Measurements from ENCODE around the gene TENM3. TPM values are rescaled to one million over a fixed set of nuclear protein-coding genes. Genes with fewer than 3 reads are reported as not detected.

Gene TENM3
- total and polyA plus RNA-seq, 2 of the 8 experiments (the other 6 are each of a cell fraction or from before 2014, with no cell fraction given) = 36.9 to 69.3 TPM

DNA sequence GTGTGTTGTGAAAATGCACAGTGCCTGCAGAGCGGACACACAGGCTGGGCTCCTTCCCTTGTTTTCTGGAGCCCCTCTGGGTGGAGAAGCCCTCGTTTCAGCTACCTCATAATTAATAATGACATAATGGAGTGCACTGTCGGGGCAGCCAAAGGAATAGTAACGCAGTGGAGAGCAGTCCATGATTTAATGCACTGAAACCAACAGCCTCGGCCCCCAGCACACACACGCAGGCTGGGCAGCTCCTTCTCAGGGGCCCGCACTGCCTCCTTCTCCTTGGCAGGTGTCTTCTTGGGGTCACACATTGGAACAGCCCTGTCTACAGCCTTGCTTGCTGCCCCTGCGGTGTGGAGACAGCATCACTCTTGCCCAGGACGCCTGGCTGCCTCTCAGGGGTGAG is 584.8 kb downstream of the TENM3 start:
- FAIRE-seq (no peak), DNase-seq (ENCODE audit: low read depth in 1 of 2, low spot score in 2 of 2) (no peak)
- Histone ChIP-seq H3K23me2 (ENCODE audit: low read depth, low read length) (no peaks in the 10 kb centered on the region), H4K5ac (ENCODE audit: insufficient read length, low read depth, low read length) (no peak overlapping the region), H3K4me1 (replicated peaks in 1 of 4; ENCODE audit: control insufficient read depth in 3 of 4, insufficient read depth in 4 of 4, low read length in 3 of 4) (peaks cover 0 to 8% (median 2%) of the 10 kb centered on the region in 4 experiments; a peak in 4 of 7 replicates), H2BK12ac (ENCODE audit: low read depth, low read length) (no peak overlapping the region), H3K27me3 (replicated peaks in 1 of 4; ENCODE audit: control insufficient read depth in 3 of 4, extremely low read depth in 1 of 4, insufficient read depth in 3 of 4, low read length in 3 of 4) (no peaks in the 10 kb centered on the region), H4K8ac (ENCODE audit: extremely low read depth, insufficient read depth, low read length) (no peak overlapping the region), H3K27ac (ENCODE audit: low read depth, low read length) (no peak overlapping the region), H3K9me3 (ENCODE audit: insufficient read depth in 2 of 2, low read depth in 1 of 2, low read length in 1 of 2) (peaks cover 0 to 6% of the 10 kb centered on the region in 2 experiments; a peak in 2 of 4 replicates), H3K4me2 (ENCODE audit: insufficient read depth in 1 of 2, low read depth in 2 of 2, low read length in 2 of 2) (no peak overlapping the region), H2AFZ (ENCODE audit: low read length) (no peak overlapping the region), H2AK5ac (ENCODE audit: low read depth, low read length) (no peak overlapping the region), H3K4me3 (ENCODE audit: extremely low read depth in 1 of 4, insufficient read depth in 2 of 4, low read depth in 3 of 4, low read length in 4 of 4) (no peak overlapping the region), H3K36me3 (ENCODE audit: control insufficient read depth in 2 of 4, insufficient read depth in 4 of 4, low read length in 3 of 4) (no peaks in the 10 kb centered on the region), H3K9ac (replicated peaks in 1 of 4; ENCODE audit: extremely low read depth in 1 of 4, low read depth in 3 of 4, low read length in 3 of 4) (no peak overlapping the region), H4K20me1 (replicated peaks in 1 of 2; ENCODE audit: control insufficient read depth in 1 of 2, insufficient read depth in 2 of 2, low read length in 2 of 2) (no peaks in the 10 kb centered on the region), H3K23ac (ENCODE audit: insufficient read length) (no peak overlapping the region), H2BK5ac (ENCODE audit: low read depth, low read length) (no peak overlapping the region), H3K4ac (replicated peaks; ENCODE audit: insufficient read length, low read depth, low read length) (no peak overlapping the region), H3K14ac (ENCODE audit: insufficient read length) (no peak overlapping the region), H3K79me2 (ENCODE audit: control insufficient read depth in 1 of 2, insufficient read depth in 2 of 2, low read length in 2 of 2) (no peaks in the 10 kb centered on the region), H3K79me1 (ENCODE audit: low read depth, low read length) (no peaks in the 10 kb centered on the region), H2BK20ac (ENCODE audit: low read length) (no peak overlapping the region), H4K91ac (replicated peaks; ENCODE audit: insufficient read length, low read length) (no peak overlapping the region), H3K18ac (ENCODE audit: extremely low read depth, low read length) (no peak overlapping the region; the same call in 1 of the 2 replicates), H2BK15ac (ENCODE audit: low read length) (no peak overlapping the region), H3K56ac (replicated peaks; ENCODE audit: insufficient read length, low read depth, low read length) (no peak overlapping the region), H2BK120ac (replicated peaks; ENCODE audit: low read depth, low read length) (no peak overlapping the region)
- WGBS, 2 experiments (ENCODE audit: extremely low coverage in 1 of 2, insufficient coverage in 1 of 2, insufficient read length in 1 of 2, insufficient replicate concordance in 2 of 2, low coverage in 1 of 2, low lambda C conversion rate in 2 of 2, missing lambda C conversion rate in 1 of 2) = 84% methylated on average over 9 of the region's 9 CpGs; no CpG with 5 or more reads in 1 of the 2 experiments
- POLR2A ChIA-PET (ENCODE audit: partially characterized antibody) = no interaction called here
- CTCF ChIA-PET (ENCODE audit: partially characterized antibody) = interaction anchor here (1.0 to 1.2 kb wide), 3 partner anchors 9 to 97 kb away, joined by 4 read pairs; no protein-coding TSS in a partner anchor
- TF ChIP-seq TEAD4 (IDR thresholded peaks at IDR 0.05; ENCODE audit: low read depth, low read length) = no peak
